Psoas muscle (tissue), 8 donors: ENCODE data around the gene GPR107. TPM values are rescaled to one million over a fixed set of nuclear protein-coding genes. Genes with fewer than 3 reads are reported as not detected.

Source experiments
- ATAC-seq, 4 donors: fragments of 200-7000 bp; cut with Tn5 transposase; one replicate each; pipeline ENCODE4 v1.9.1; 2020; ENCODE audit warnings: moderate library complexity in 3 of 4, mild to moderate bottlenecking in 2 of 4
- DNase-seq, 2 donors: peaks; one replicate each; pipeline ENCODE4 v3.0.0-alpha.2; 2020
- H3K27ac ChIP-seq: fragments of 200-600 bp; one replicate; pipeline ENCODE4 v1.8.0; 2022
- H3K27me3 ChIP-seq, 3 donors: fragments of 200-600 bp in 1 of 3; one replicate each; pipeline versions ENCODE4 v1.6.1 to v1.8.0; 2013 to 2022; ENCODE audit warnings: low read length in 2 of 3, mild to moderate bottlenecking in 2 of 3, moderate library complexity in 1 of 3; ENCODE audit not compliant: insufficient read depth in 3 of 3
- H3K36me3 ChIP-seq, 2 donors: fragments of 200-600 bp in 1 of 2; one replicate each; pipeline versions ENCODE4 v1.6.1 to v1.8.0; 2013 to 2022; ENCODE audit warnings: low read depth in 1 of 2, mild to moderate bottlenecking in 1 of 2, moderate library complexity in 1 of 2; ENCODE audit not compliant: insufficient read depth in 1 of 2
- H3K4me1 ChIP-seq: fragments of 200-600 bp; one replicate; pipeline ENCODE4 v1.8.0; 2022
- H3K4me3 ChIP-seq: fragments of 200-600 bp; one replicate; pipeline ENCODE4 v1.8.0; 2022; ENCODE audit warnings: mild to moderate bottlenecking
- H3K9me3 ChIP-seq: fragments of 200-600 bp; one replicate; pipeline ENCODE4 v1.8.0; 2022
- WGBS, 3 donors: extraction: QIAGEN DNeasy Blood & Tissue Kit; methylation state at CpG; one replicate each; pipeline versions ENCODE4 v1.1.6 to v1.1.7; 2013; 5-methylcytosine and 5-hydroxymethylcytosine counted together
- intact Hi-C, 2 donors: fragments of 100-400 bp; cut with DNase I; formaldehyde crosslinking; loops; one replicate each; pipeline versions ENCODE4 v1.11.0 to v1.14.2; 2022
- polyA plus RNA-seq, 3 donors: library from polyadenylated mRNA; stranded (reverse); fragments of 200-250 nt; gene quantifications; one replicate each; pipeline ENCODE4 v1.2.3, GENCODE V29; 2013
- total RNA-seq, 4 donors: library from RNA; stranded (reverse); fragmentation: NEBNext Ultra II Directional in 2 of 4; extraction: Animal tissue kit (Norgen Biotek cat#: 25700) in 2 of 4; gene quantifications; one replicate each; pipeline versions ENCODE4 v1.2.1 to v1.2.4, GENCODE V29; 2021 to 2023
- TF ChIP-seq, protein P1 (sequence below): fragments of 200-600 bp; IDR thresholded peaks from one replicate; pipeline ENCODE4 v1.8.0; 2022; ENCODE audit warnings: antibody characterized with exemption
- donor health status: healthy with polysubstance abuse.
- donor health status: DM: no; HTN: no; CAD: no; lungs with moderate emphysema.
- donor health status: Bipolar disorder and iron deficiency.
- donor health status: healthy.
- donor health status: DM: yes; HTN: yes; CAD: no.
- donor health status: DM: no; HTN: no; CAD: no.
- donor health status: DM: no; HTN: no; CAD: no.
- donor health status: DM: yes; HTN: yes; CAD: no.

Gene GPR107
- total and polyA plus RNA-seq, 7 donors, result 8.9 to 28.1 (median 19.9) TPM

DNA sequence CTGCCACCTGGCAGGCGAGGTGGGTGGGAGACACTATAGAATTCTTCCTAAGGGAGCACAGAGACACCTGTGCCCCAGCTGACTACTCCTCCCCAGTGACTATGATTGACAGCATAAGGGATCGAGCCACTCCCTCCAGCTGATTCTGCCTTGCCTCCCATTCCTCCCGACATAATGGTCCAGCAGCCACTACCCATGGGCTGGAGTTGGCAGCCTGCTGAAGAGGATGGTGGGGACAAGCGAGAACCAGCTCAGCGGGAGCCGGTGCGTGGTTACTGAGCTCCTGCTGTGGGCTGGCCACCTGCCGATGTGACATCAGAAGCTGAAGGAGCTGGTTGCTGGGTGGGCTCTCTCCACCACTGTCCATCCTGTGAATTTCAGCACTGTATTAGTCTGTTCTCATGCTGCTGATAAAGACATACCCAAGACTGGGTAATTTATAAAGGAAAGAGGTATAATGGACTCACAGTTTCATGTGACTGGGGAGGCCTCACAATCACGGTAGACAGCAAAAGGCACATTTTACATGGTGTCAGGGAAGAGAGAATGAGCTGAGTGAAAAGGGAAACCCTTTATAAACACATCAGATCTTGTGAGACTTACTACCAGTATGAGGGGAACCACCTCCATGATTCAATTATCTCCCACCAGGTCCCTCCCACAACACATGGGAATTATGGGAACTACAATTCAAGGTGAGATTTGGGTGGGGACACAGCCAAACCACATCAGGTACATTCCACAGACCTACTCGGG is 106.4 kb downstream of the GPR107 start:
- DNase-seq, result no peak
- Histone ChIP-seq H3K27ac (no peak overlapping the region), H3K36me3 (no peaks in the 10 kb centered on the region), H3K4me1 (no peaks in the 10 kb centered on the region), H3K9me3 (no peaks in the 10 kb centered on the region), H3K27me3 (peaks cover 0 to 8% (median 0%) of the 10 kb centered on the region in 3 donors), H3K4me3 (no peak overlapping the region)
- ATAC-seq, result no peak
- WGBS, 3 donors, result 65 to 75% (median 70%) methylated on average over 10 of the region's 10 CpGs
- intact Hi-C loops, result no loop called here
- TF ChIP-seq, protein P1, sequence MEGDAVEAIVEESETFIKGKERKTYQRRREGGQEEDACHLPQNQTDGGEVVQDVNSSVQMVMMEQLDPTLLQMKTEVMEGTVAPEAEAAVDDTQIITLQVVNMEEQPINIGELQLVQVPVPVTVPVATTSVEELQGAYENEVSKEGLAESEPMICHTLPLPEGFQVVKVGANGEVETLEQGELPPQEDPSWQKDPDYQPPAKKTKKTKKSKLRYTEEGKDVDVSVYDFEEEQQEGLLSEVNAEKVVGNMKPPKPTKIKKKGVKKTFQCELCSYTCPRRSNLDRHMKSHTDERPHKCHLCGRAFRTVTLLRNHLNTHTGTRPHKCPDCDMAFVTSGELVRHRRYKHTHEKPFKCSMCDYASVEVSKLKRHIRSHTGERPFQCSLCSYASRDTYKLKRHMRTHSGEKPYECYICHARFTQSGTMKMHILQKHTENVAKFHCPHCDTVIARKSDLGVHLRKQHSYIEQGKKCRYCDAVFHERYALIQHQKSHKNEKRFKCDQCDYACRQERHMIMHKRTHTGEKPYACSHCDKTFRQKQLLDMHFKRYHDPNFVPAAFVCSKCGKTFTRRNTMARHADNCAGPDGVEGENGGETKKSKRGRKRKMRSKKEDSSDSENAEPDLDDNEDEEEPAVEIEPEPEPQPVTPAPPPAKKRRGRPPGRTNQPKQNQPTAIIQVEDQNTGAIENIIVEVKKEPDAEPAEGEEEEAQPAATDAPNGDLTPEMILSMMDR, result no peak

DNA sequence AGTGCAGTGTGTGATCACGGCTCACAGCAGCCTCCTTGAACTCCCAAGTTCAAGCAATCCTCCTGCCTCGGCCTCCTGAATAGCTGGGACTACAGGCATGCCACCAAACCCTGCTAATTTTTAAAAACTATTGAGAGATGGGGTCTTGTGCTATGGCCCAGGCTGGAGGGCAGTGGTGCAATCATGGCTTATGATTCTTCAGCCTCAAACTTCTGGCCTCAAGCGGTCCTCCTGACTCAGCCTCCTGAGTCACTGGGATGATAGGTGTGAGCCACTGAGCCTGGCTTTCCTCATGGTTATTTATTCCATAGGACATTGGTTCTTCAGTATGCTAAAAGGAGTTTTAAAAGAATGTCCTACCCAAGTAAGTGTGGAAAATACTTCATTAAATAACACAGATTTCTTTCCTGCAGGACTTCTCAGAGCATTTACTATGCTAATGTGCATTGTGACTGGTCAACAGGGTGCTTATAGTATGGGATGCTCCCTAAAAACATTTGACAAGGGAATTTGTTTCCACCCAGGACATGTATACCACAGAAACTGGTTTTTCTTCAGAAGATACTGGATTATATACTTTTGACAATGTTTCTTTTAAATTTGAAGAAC is 107.3 kb downstream of the GPR107 start:
- intact Hi-C loops, result no loop called here
- 92 to 96% (median 95%) methylated on average over 3 of the region's 3 CpGs for WGBS, 3 donors
- TF ChIP-seq, protein P1, result no peak
- DNase-seq, result no peak
- Histone ChIP-seq H3K27me3 (peaks cover 0 to 8% (median 0%) of the 10 kb centered on the region in 3 donors), H3K4me3 (no peak overlapping the region), H3K36me3 (no peaks in the 10 kb centered on the region), H3K9me3 (no peaks in the 10 kb centered on the region), H3K4me1 (no peaks in the 10 kb centered on the region), H3K27ac (no peak overlapping the region)
- no peak for ATAC-seq

DNA sequence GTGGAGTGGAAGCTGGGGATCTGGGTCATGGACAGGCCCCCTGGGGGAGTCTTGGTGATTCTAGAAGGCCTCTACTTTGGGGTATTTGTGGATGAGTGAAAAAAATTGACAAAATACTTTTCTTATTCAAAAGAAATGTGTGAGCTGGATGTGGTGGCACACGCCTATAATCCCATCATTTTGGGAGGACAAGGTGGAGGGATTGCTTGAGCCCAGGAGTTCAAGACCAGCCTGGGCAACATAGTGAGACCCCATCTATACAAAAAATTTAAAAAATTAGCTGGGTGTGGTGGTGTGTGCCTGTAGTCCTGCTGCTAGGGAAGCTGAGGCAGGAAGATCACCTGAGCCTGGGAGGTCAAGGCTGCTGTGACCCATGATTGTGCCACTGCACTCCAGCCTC is 111.9 kb downstream of the GPR107 start:
- WGBS, 3 donors, result 95 to 100% (median 100%) methylated on average over 1 of the region's 1 CpG
- Histone ChIP-seq H3K27ac (no peak overlapping the region), H3K9me3 (no peaks in the 10 kb centered on the region), H3K4me1 (no peaks in the 10 kb centered on the region), H3K36me3 (no peaks in the 10 kb centered on the region), H3K27me3 (peaks cover 0 to 1% (median 0%) of the 10 kb centered on the region in 3 donors), H3K4me3 (no peak overlapping the region)
- TF ChIP-seq, protein P1, result no peak
- DNase-seq (no peak), ATAC-seq (no peak)
- intact Hi-C loops, result no loop called here

DNA sequence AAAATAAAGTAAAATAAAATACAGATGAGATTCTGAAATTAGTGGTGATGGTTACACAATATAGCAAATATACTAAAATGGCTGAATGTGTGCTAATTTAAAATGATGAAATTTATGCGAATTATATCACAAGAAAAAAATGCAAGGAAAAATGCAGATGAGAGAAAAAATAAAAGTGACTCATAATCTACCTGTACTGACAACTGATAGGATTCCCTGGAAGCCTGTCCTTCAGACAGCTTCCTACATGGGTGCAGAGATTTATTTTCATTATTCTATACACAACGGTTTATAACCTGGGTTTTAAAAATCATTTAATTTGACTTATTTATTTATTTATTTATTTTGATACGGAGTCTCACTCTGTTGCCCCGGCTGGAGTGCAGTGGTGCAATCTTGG is 112.7 kb downstream of the GPR107 start:
- no peak overlapping the region for H3K27ac ChIP-seq
- no peak for ATAC-seq

More for the DNA sequence above, 112.7 kb downstream of the GPR107 start:
- H3K27me3 ChIP-seq, result no peaks in the 10 kb centered on the region
- no peaks in the 10 kb centered on the region for H3K9me3 ChIP-seq
- H3K4me3 ChIP-seq, result no peak overlapping the region
- TF ChIP-seq, protein P1, result no peak
- WGBS, 3 donors, result 73 to 90% (median 84%) methylated on average over 4 of the region's 4 CpGs
- no peaks in the 10 kb centered on the region for H3K4me1 ChIP-seq
- DNase-seq, result no peak
- no peaks in the 10 kb centered on the region for H3K36me3 ChIP-seq
- intact Hi-C loops, result no loop called here
